Suprapubic skin (tissue), 4 donors: ENCODE data around the gene EPB41L1. TPM values are rescaled to one million over a fixed set of nuclear protein-coding genes. Genes with fewer than 3 reads are reported as not detected.

Experiments
- DNase-seq, 2 donors: peaks; one replicate each; pipeline ENCODE4 v3.0.0-alpha.2; 2019; ENCODE audit warnings: low spot score in 2 of 2
- H3K27ac ChIP-seq: fragments of 200-600 bp; sonication (generic); one replicate; pipeline ENCODE4 v1.5.1; 2019
- H3K27me3 ChIP-seq: fragments of 200-600 bp; sonication (generic); one replicate; pipeline ENCODE4 v1.5.1; 2019
- H3K36me3 ChIP-seq: fragments of 200-600 bp; sonication (generic); one replicate; pipeline ENCODE4 v1.5.1; 2019
- H3K4me1 ChIP-seq: fragments of 200-600 bp; sonication (generic); one replicate; pipeline ENCODE4 v1.5.1; 2019
- H3K4me3 ChIP-seq: fragments of 200-600 bp; sonication (generic); one replicate; pipeline ENCODE4 v1.5.1; 2019; ENCODE audit warnings: mild to moderate bottlenecking
- H3K9me3 ChIP-seq: fragments of 200-600 bp; sonication (generic); one replicate; pipeline ENCODE4 v1.5.1; 2019
- CTCF ChIP-seq, 2 donors: fragments of 200-600 bp in 1 of 2; fragments of 450-650 bp in 1 of 2; sonication (generic) in 1 of 2; IDR thresholded peaks; one replicate each; pipeline ENCODE4 v1.5.1; 2016 to 2019; ENCODE audit warnings: antibody characterized with exemption in 2 of 2, mild to moderate bottlenecking in 1 of 2, moderate library complexity in 1 of 2
- EP300 ChIP-seq: sonication (generic); formaldehyde crosslinking; IDR thresholded peaks from one replicate; pipeline ENCODE4 v1.6.1; 2017; ENCODE audit warnings: antibody characterized with exemption
- POLR2A ChIP-seq, 2 donors: fragments of 450-650 bp; IDR thresholded peaks; one replicate each; pipeline ENCODE4 v1.6.1; 2017; ENCODE audit warnings: antibody characterized with exemption in 2 of 2, mild to moderate bottlenecking in 2 of 2, moderate library complexity in 2 of 2
- POLR2AphosphoS5 ChIP-seq, 3 donors: sonication (generic); formaldehyde crosslinking; IDR thresholded peaks; one replicate each; pipeline ENCODE4 v1.6.1; 2017; ENCODE audit warnings: antibody characterized with exemption in 3 of 3
- WGBS: methylation state at CpG from one replicate; pipeline ENCODE4 v1.1.5; 2018; 5-methylcytosine and 5-hydroxymethylcytosine counted together
- total RNA-seq, 4 donors: library from RNA; depleted of rRNA; stranded (reverse); fragments of >200 nt; gene quantifications; one replicate each; pipeline ENCODE4 v1.1.0, GENCODE V29; 2016

Gene EPB41L1
- 10 to 100 TPM; 14.3 to 27.9 (median 21.4) TPM for total RNA-seq

- peak; percentile 73 to 86 for DNase-seq
- no peak for TF ChIP-seq EP300
- peaks cover 51% of the 10 kb centered on the region for H3K4me1 ChIP-seq
- WGBS: 45% methylated on average over 7 of the region's 51 CpGs
- peak within 1 kb of the TSS; percentile 82 for H3K27ac ChIP-seq
- no peaks in the 10 kb centered on the region for H3K36me3 ChIP-seq
- H3K9me3 ChIP-seq: no peaks in the 10 kb centered on the region
- peak within 1 kb of the TSS; percentile 66 for H3K4me3 ChIP-seq
- no peaks in the 10 kb centered on the region for H3K27me3 ChIP-seq
Measured at GRCh38 chr20:36154700-36155628, at the start of gene EPB41L1. EPB41L1 (plus strand) TSS chr20:36154740; CDS start chr20:36173778, 19,038 bp downstream.

GRCh38 chr20:36104856-36105255, 49.7 kb upstream of the EPB41L1 start:
- Histone ChIP-seq H3K4me3 (no peak overlapping the region), H3K9me3 (no peaks in the 10 kb centered on the region), H3K4me1 (peaks cover 25% of the 10 kb centered on the region), H3K36me3 (no peaks in the 10 kb centered on the region), H3K27ac (no peak overlapping the region), H3K27me3 (no peaks in the 10 kb centered on the region)
- TF ChIP-seq CTCF (IDR thresholded peaks at IDR 0.05): no peak
- no peak for TF ChIP-seq POLR2A (IDR thresholded peaks at IDR 0.05)
- no peak for TF ChIP-seq POLR2AphosphoS5 (IDR thresholded peaks at IDR 0.05)
- TF ChIP-seq EP300: no peak
- 94% methylated on average over 9 of the region's 10 CpGs for WGBS
- DNase-seq: no peak

GRCh38 chr20:36105711-36106226, 48.8 kb upstream of the EPB41L1 start:
- WGBS: 57% methylated on average over 1 of the region's 1 CpG
- no peaks in the 10 kb centered on the region for H3K9me3 ChIP-seq
- H3K4me3 ChIP-seq: no peak overlapping the region
- TF ChIP-seq POLR2AphosphoS5 (IDR thresholded peaks at IDR 0.05) (no peak), EP300 (no peak), CTCF (IDR thresholded peaks at IDR 0.05) (no peak), POLR2A (IDR thresholded peaks at IDR 0.05) (no peak)
- H3K27me3 ChIP-seq: no peaks in the 10 kb centered on the region
- no peak overlapping the region for H3K27ac ChIP-seq
- H3K36me3 ChIP-seq: no peaks in the 10 kb centered on the region
- H3K4me1 ChIP-seq: peaks cover 26% of the 10 kb centered on the region
- no peak for DNase-seq

- no peak for DNase-seq
- peaks cover 34% of the 10 kb centered on the region for H3K4me1 ChIP-seq
- WGBS: 88% methylated on average over 5 of the region's 5 CpGs
Measured at GRCh38 chr20:36106606-36107005, 47.9 kb upstream of the EPB41L1 start.

GRCh38 chr20:36107881-36108280, 46.7 kb upstream of the EPB41L1 start:
- Histone ChIP-seq H3K4me1 (peaks cover 36% of the 10 kb centered on the region), H3K36me3 (no peaks in the 10 kb centered on the region), H3K27ac (no peak overlapping the region), H3K9me3 (no peaks in the 10 kb centered on the region), H3K27me3 (no peaks in the 10 kb centered on the region), H3K4me3 (no peak overlapping the region)
- TF ChIP-seq CTCF (IDR thresholded peaks at IDR 0.05): no peak
- no peak for TF ChIP-seq EP300
- TF ChIP-seq POLR2AphosphoS5 (IDR thresholded peaks at IDR 0.05): no peak
- TF ChIP-seq POLR2A (IDR thresholded peaks at IDR 0.05): no peak
- DNase-seq: no peak
- WGBS: 75% methylated on average over 1 of the region's 1 CpG

More at GRCh38 chr20:36106606-36107005, 47.9 kb upstream of the EPB41L1 start:
- Histone ChIP-seq H3K27ac (no peak overlapping the region), H3K36me3 (no peaks in the 10 kb centered on the region), H3K4me3 (no peak overlapping the region), H3K9me3 (no peaks in the 10 kb centered on the region), H3K27me3 (no peaks in the 10 kb centered on the region)
- TF ChIP-seq POLR2AphosphoS5 (IDR thresholded peaks at IDR 0.05) (no peak), POLR2A (IDR thresholded peaks at IDR 0.05) (no peak), EP300 (no peak), CTCF (IDR thresholded peaks at IDR 0.05) (no peak)
